Measurements from ENCODE around the gene ARMH4. TPM values are rescaled to one million over a fixed set of nuclear protein-coding genes. Genes with fewer than 3 reads are reported as not detected.

Gene ARMH4
- total and polyA plus RNA-seq, 7 experiments from 2014 or later: 1.7 TPM; not detected in 6

Other genes starting within 250 kb of the ARMH4 start
- 10 to 100 TPM; 40.0 to 54.6 (median 50.4) TPM for gene ACTR10, start 47.9 kb upstream of the ARMH4 start, total RNA-seq
- gene ACTR10, start 47.9 kb upstream of the ARMH4 start, polyA plus RNA-seq: 10 to 100 TPM; 53.2 to 90.8 TPM
- gene PSMA3, start 92.6 kb upstream of the ARMH4 start, total RNA-seq: 100 to 1,000 TPM in 2 of 5 experiments, 10 to 100 TPM in 3; 76.5 to 357 (median 97.1) TPM
- 100 to 1,000 TPM; 161 to 163 TPM for gene PSMA3, start 92.6 kb upstream of the ARMH4 start, polyA plus RNA-seq
- gene ARID4A, start 146.3 kb upstream of the ARMH4 start, total RNA-seq: 10 to 100 TPM; 29.0 to 79.2 (median 73.3) TPM
- gene ARID4A, start 146.3 kb upstream of the ARMH4 start, polyA plus RNA-seq: 10 to 100 TPM; 25.7 to 34.5 TPM
- not detected for gene TOMM20L, start 243.7 kb upstream of the ARMH4 start, total RNA-seq
- gene TOMM20L, start 243.7 kb upstream of the ARMH4 start, polyA plus RNA-seq: not detected

All from naive thymus-derived CD4-positive, alpha-beta T cell (primary cell).